HepG2 (cell line): ENCODE data around the gene ATP9B. TPM values are rescaled to one million over a fixed set of nuclear protein-coding genes. Genes with fewer than 3 reads are reported as not detected.
A peak's percentile ranks its signal among the peaks of the same experiment; 100 is the strongest.

ENCODE experiments used
- ATAC-seq: fragments of 200-7000 bp; cut with Tn5 transposase; 3 replicates; pipeline ENCODE4 v1.9.1; 2020; ENCODE audit warnings: mild to moderate bottlenecking, moderate library complexity
- BruUV-seq: library from RNA; stranded (reverse); fragments of 400-500 nt; replicated peaks from 2 replicates; lab custom pipeline; 2021; lab: Mats Ljungman, UMichigan
- CTCF ChIA-PET: fragments of 300-600 bp; formaldehyde crosslinking; extraction: SDS; loops from one replicate; lab custom pipeline; 2021; ENCODE audit warnings: low total read pairs, inconsistent platforms, low intra/inter-chr PET ratio; lab: Yijun Ruan, JAX
- POLR2A ChIA-PET: fragments of 350-600 bp; sonication (Branson Sonifier 250); formaldehyde crosslinking; loops from one replicate; lab custom pipeline; 2020; ENCODE audit warnings: antibody characterized with exemption, inconsistent platforms; lab: Yijun Ruan, JAX
- DNase-seq: peaks from one replicate; pipeline ENCODE4 v3.0.0-alpha.2; 2015; ENCODE audit warnings: low spot score
- FAIRE-seq: peaks from 3 replicates; lab custom pipeline; 2011; peaks lifted over from hg19 to GRCh38; lab: Jason Lieb, UNC
- H2AFZ ChIP-seq: one replicate; pipeline ENCODE4 v1.6.1; 2011; ENCODE audit warnings: low read length, inconsistent platforms
- H3K27ac ChIP-seq: fragments of 300-600 bp; 3 replicates; pipeline ENCODE4 v1.8.0; 2011; ENCODE audit warnings: mixed run types, mild to moderate bottlenecking, mixed read lengths, low read length, inconsistent platforms; ENCODE audit not compliant: insufficient read depth; ENCODE audit errors: extremely low read length
- H3K27me3 ChIP-seq, 2 experiments: fragments of 200-600 bp in 1 of 2; 2 replicates in 1 of 2; 3 replicates in 1 of 2; pipeline versions ENCODE4 v1.6.0 to v1.8.0; 2011; ENCODE audit warnings: low read length in 2 of 2, mild to moderate bottlenecking in 2 of 2, moderate library complexity in 2 of 2, inconsistent platforms in 1 of 2; ENCODE audit not compliant: insufficient read depth in 2 of 2, control insufficient read depth in 1 of 2
- H3K36me3 ChIP-seq, 2 experiments: fragments of 200-600 bp in 1 of 2; replicated peaks in 1 of 2; 2 replicates in 1 of 2; 3 replicates in 1 of 2; pipeline versions ENCODE4 v1.5.1 to v1.8.0; 2011; ENCODE audit warnings: low read length in 2 of 2, inconsistent platforms in 1 of 2; ENCODE audit not compliant: insufficient read depth in 2 of 2, control insufficient read depth in 1 of 2
- H3K4me1 ChIP-seq: 2 replicates; pipeline ENCODE4 v1.5.1; 2012; ENCODE audit warnings: low read length, inconsistent platforms; ENCODE audit not compliant: insufficient read depth
- H3K4me2 ChIP-seq: 2 replicates; pipeline ENCODE4 v1.6.0; 2011; ENCODE audit warnings: low read depth, low read length, inconsistent platforms
- H3K4me3 ChIP-seq, 3 experiments: fragments of 200-600 bp in 1 of 3; sonication (generic), shearing (Covaris generic) in 1 of 3; replicated peaks in 1 of 3; 2 replicates each; pipeline ENCODE4 v1.5.1; 2011 to 2016; ENCODE audit warnings: low read length in 3 of 3, inconsistent platforms in 2 of 3, low read depth in 2 of 3, mild to moderate bottlenecking in 2 of 3, control low read depth in 1 of 3, mixed read lengths in 1 of 3; ENCODE audit not compliant: insufficient read depth in 1 of 3
- H3K79me2 ChIP-seq: one replicate; pipeline ENCODE4 v1.6.1; 2011; ENCODE audit warnings: low read length, inconsistent platforms; ENCODE audit not compliant: insufficient read depth
- H3K9ac ChIP-seq: 2 replicates; pipeline ENCODE4 v1.6.0; 2011; ENCODE audit warnings: mild to moderate bottlenecking, low read depth, low read length, inconsistent platforms; ENCODE audit not compliant: insufficient read depth
- H3K9me3 ChIP-seq: 2 replicates; pipeline ENCODE4 v1.5.1; 2012; ENCODE audit warnings: mild to moderate bottlenecking, low read length
- H4K20me1 ChIP-seq: 2 replicates; pipeline ENCODE4 v1.6.0; 2011; ENCODE audit warnings: inconsistent platforms, mild to moderate bottlenecking, low read length, moderate library complexity; ENCODE audit not compliant: insufficient read depth
- BORCS8-MEF2B ChIP-seq: sonication (generic); formaldehyde crosslinking; IDR thresholded peaks from 2 replicates; pipeline ENCODE4 v1.8.0; 2022; ENCODE audit warnings: mild to moderate bottlenecking, missing genetic modification reagents
- FOXP1 ChIP-seq, 2 experiments: fragments of 450-650 bp in 1 of 2; IDR thresholded peaks; 2 replicates each; pipeline ENCODE4 v1.6.1; 2017 to 2018; ENCODE audit warnings: antibody characterized with exemption in 1 of 2
- HDAC6 ChIP-seq: fragments of 200-600 bp; sonication (generic); IDR thresholded peaks from 2 replicates; pipeline ENCODE4 v1.7.0; 2017; ENCODE audit warnings: mild to moderate bottlenecking, antibody characterized with exemption, low read length, low read depth
- LBX2 ChIP-seq: sonication (generic); formaldehyde crosslinking; IDR thresholded peaks from 2 replicates; pipeline ENCODE4 v1.5.0; 2020; ENCODE audit warnings: missing genetic modification reagents, mild to moderate bottlenecking, borderline replicate concordance
- MAF1 ChIP-seq: sonication (generic); formaldehyde crosslinking; IDR thresholded peaks from 2 replicates; pipeline ENCODE4 v1.5.0; 2020; ENCODE audit warnings: missing genetic modification reagents, borderline replicate concordance
- MTA1 ChIP-seq: sonication (generic); formaldehyde crosslinking; IDR thresholded peaks from 2 replicates; pipeline ENCODE4 v1.4.0; 2020; ENCODE audit warnings: missing genetic modification reagents, mild to moderate bottlenecking, borderline replicate concordance
- MYNN ChIP-seq: sonication (generic); formaldehyde crosslinking; IDR thresholded peaks from 2 replicates; pipeline ENCODE4 v1.4.0; 2020; ENCODE audit warnings: mild to moderate bottlenecking, low read depth, missing genetic modification reagents
- NFATC3 ChIP-seq: sonication (generic); formaldehyde crosslinking; IDR thresholded peaks from 2 replicates; pipeline ENCODE4 v1.5.1; 2020; ENCODE audit warnings: mild to moderate bottlenecking, missing genetic modification reagents
- PREB ChIP-seq: sonication (generic); formaldehyde crosslinking; IDR thresholded peaks from 2 replicates; pipeline ENCODE4 v1.4.0; 2020; ENCODE audit warnings: missing genetic modification reagents
- RBM22 ChIP-seq: fragments of 200-400 bp; formaldehyde crosslinking; optimal IDR thresholded peaks from 2 replicates; pipeline ENCODE3; 2017; ENCODE audit warnings: mild to moderate bottlenecking, low read length, moderate library complexity
- SMAD3 ChIP-seq: sonication (generic); formaldehyde crosslinking; IDR thresholded peaks from 2 replicates; pipeline ENCODE4 v1.4.0; 2020; ENCODE audit warnings: missing genetic modification reagents
- THRA ChIP-seq: sonication (generic); formaldehyde crosslinking; IDR thresholded peaks from 2 replicates; pipeline ENCODE4 v1.4.0; 2020; ENCODE audit warnings: missing genetic modification reagents, borderline replicate concordance
- XBP1 ChIP-seq: sonication (generic); formaldehyde crosslinking; IDR thresholded peaks from 2 replicates; pipeline ENCODE4 v1.5.0; 2020; ENCODE audit warnings: missing genetic modification reagents
- ZBTB42 ChIP-seq: sonication (generic); formaldehyde crosslinking; IDR thresholded peaks from 2 replicates; pipeline ENCODE4 v1.5.0; 2020; ENCODE audit warnings: mild to moderate bottlenecking, missing genetic modification reagents
- ZFY ChIP-seq: sonication (generic); formaldehyde crosslinking; IDR thresholded peaks from 2 replicates; pipeline ENCODE4 v1.4.0; 2020; ENCODE audit warnings: missing genetic modification reagents
- ZNF17 ChIP-seq: sonication (generic); formaldehyde crosslinking; IDR thresholded peaks from 2 replicates; pipeline ENCODE4 v1.5.0; 2020; ENCODE audit warnings: mild to moderate bottlenecking, missing genetic modification reagents
- WGBS: methylation state at CpG from one replicate; pipeline ENCODE4 v1.1.6; 2017; ENCODE audit warnings: low lambda C conversion rate; 5-methylcytosine and 5-hydroxymethylcytosine counted together
- in situ Hi-C: cut with HindIII; loops from 2 replicates; pipeline ENCODE4 v1.10.0; 2017; ENCODE audit warnings: low pct_unique_long_range_greater_than_20kb; ENCODE audit not compliant: extremely low pct_ligation_motif_present
- intact Hi-C: fragments of 100-400 bp; cut with micrococcal nuclease; formaldehyde crosslinking; loops from one replicate; pipeline ENCODE4 v1.10.0; 2022; ENCODE audit not compliant: unreplicated experiment
- polyA plus RNA-seq, 8 experiments: library from polyadenylated mRNA; depleted of rRNA in 3 of 8; stranded (reverse) in 7 of 8; unstranded in 1 of 8; fragments of >200 nt; fragmentation: Illumina TruSeq in 4 of 8; extraction: Trizol in 4 of 8; gene quantifications; 2 replicates each; pipeline versions ENCODE4 v1.2.1 to v1.2.3, GENCODE V29; 2011 to 2016; ENCODE audit warnings: low read depth in 4 of 8, missing spikeins in 1 of 8, mixed read lengths in 1 of 8; ENCODE audit not compliant: insufficient read depth in 1 of 8
- total RNA-seq, 5 experiments: library from RNA; depleted of rRNA; stranded (reverse); fragments of >200 nt; fragmentation: Illumina TruSeq; extraction: Trizol; gene quantifications; 2 replicates each; pipeline ENCODE4 v1.2.3, GENCODE V29; 2016; ENCODE audit warnings: low read depth in 1 of 5
- TF ChIP-seq, protein P1 (sequence below): sonication (generic); formaldehyde crosslinking; IDR thresholded peaks from 2 replicates; pipeline ENCODE4 v1.8.1; 2023; ENCODE audit warnings: mild to moderate bottlenecking, missing genetic modification reagents
- TF ChIP-seq, protein P2 (sequence below): sonication (generic); formaldehyde crosslinking; IDR thresholded peaks from 2 replicates; pipeline ENCODE4 v1.9.0; 2021; ENCODE audit warnings: missing genetic modification reagents, mild to moderate bottlenecking, borderline replicate concordance

The ATP9B gene
- total and polyA plus RNA-seq, 2 of the 13 experiments (the other 11 are each of a cell fraction or from before 2014, with no cell fraction given) = 10.8 to 11.3 TPM

- ChIA-PET POLR2A (no interaction called here), CTCF (no interaction called here)
- no peak for DNase-seq
- Histone ChIP-seq H3K27me3 (no peaks in the 10 kb centered on the region; a peak in 1 of 5 replicates), H3K4me2 (peak overlapping the region; percentile 82), H3K27ac (no peak overlapping the region), H3K36me3 (no peaks in the 10 kb centered on the region; a peak in 1 of 5 replicates), H3K4me3 (no peak overlapping the region), H3K9ac (no peak overlapping the region), H3K79me2 (peaks cover 50% of the 10 kb centered on the region), H3K9me3 (no peaks in the 10 kb centered on the region), H2AFZ (no peak overlapping the region), H4K20me1 (no peaks in the 10 kb centered on the region), H3K4me1 (peaks cover 30% of the 10 kb centered on the region)
- no peak for ATAC-seq
- BruUV-seq = no TSS peak
- WGBS = 88% methylated on average over 3 of the region's 3 CpGs
- FAIRE-seq = no peak
- intact Hi-C loops = loop anchor here (10.0 kb wide), 1 partner anchor 103 kb away; no protein-coding TSS in a partner anchor
- in situ Hi-C loops = no loop called here
- no peak for TF ChIP-seq RBM22
- no peak for TF ChIP-seq MTA1 (CRISPR knock-in tag)
- no peak for TF ChIP-seq ZNF17
- no peak for TF ChIP-seq XBP1 (CRISPR knock-in tag)
- TF ChIP-seq BORCS8-MEF2B (CRISPR knock-in tag) = no peak
- TF ChIP-seq SMAD3 = no peak
- TF ChIP-seq HDAC6 = no peak
- TF ChIP-seq PREB (CRISPR knock-in tag) = no peak
- TF ChIP-seq ZFY = no peak
- TF ChIP-seq MYNN (CRISPR knock-in tag) = no peak
- TF ChIP-seq, protein P1, sequence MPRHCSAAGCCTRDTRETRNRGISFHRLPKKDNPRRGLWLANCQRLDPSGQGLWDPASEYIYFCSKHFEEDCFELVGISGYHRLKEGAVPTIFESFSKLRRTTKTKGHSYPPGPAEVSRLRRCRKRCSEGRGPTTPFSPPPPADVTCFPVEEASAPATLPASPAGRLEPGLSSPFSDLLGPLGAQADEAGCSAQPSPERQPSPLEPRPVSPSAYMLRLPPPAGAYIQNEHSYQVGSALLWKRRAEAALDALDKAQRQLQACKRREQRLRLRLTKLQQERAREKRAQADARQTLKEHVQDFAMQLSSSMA (CRISPR knock-in tag) = no peak
- TF ChIP-seq, protein P2, sequence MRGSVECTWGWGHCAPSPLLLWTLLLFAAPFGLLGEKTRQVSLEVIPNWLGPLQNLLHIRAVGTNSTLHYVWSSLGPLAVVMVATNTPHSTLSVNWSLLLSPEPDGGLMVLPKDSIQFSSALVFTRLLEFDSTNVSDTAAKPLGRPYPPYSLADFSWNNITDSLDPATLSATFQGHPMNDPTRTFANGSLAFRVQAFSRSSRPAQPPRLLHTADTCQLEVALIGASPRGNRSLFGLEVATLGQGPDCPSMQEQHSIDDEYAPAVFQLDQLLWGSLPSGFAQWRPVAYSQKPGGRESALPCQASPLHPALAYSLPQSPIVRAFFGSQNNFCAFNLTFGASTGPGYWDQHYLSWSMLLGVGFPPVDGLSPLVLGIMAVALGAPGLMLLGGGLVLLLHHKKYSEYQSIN (CRISPR knock-in tag) = no peak
- TF ChIP-seq FOXP1 (IDR thresholded peaks at IDR 0.05) = no peak
- TF ChIP-seq FOXP1 (CRISPR knock-in tag; IDR thresholded peaks at IDR 0.05) = no peak
- no peak for TF ChIP-seq NFATC3 (CRISPR knock-in tag)
- TF ChIP-seq MAF1 (CRISPR knock-in tag) = no peak
- TF ChIP-seq THRA = no peak
- TF ChIP-seq ZBTB42 (CRISPR knock-in tag) = no peak
- no peak for TF ChIP-seq LBX2 (CRISPR knock-in tag)
These were observed 2.5 kb downstream of the ATP9B start for GRCh38 chr18:79071503-79072210.
